B cell (primary cell): Measurements from ENCODE around the gene WDR1. TPM values are rescaled to one million over a fixed set of nuclear protein-coding genes. Genes with fewer than 3 reads are reported as not detected.

Experiments
- ATAC-seq: fragments of 200-7000 bp; cut with Tn5 transposase; one replicate; pipeline ENCODE4 v1.10.0; 2021; ENCODE audit warnings: low read depth, mild to moderate bottlenecking, moderate number of reproducible peaks, moderate library complexity
- CTCF ChIA-PET: fragments of 350-600 bp; sonication (Branson Sonifier 250); formaldehyde crosslinking; loops from one replicate; lab custom pipeline; 2021; ENCODE audit warnings: antibody characterized with exemption, inconsistent platforms; lab: Charles Lee
- POLR2A ChIA-PET: fragments of 350-600 bp; sonication (Branson Sonifier 250); formaldehyde crosslinking; loops from one replicate; lab custom pipeline; 2021; ENCODE audit warnings: antibody characterized with exemption; lab: Charles Lee
- DNase-seq: peaks from one replicate; pipeline ENCODE4 v3.0.0; 2013
- H2AFZ ChIP-seq: 2 replicates; pipeline ENCODE4 v1.6.1; 2012; ENCODE audit warnings: mild to moderate bottlenecking, low read depth, low read length; ENCODE audit not compliant: insufficient read depth, poor library complexity, severe bottlenecking
- H3K27ac ChIP-seq, 2 donors: 1 replicate in 1 of 2; 2 replicates in 1 of 2; pipeline ENCODE4 v1.5.1; 2012 to 2013; ENCODE audit warnings: low read length in 2 of 2, mild to moderate bottlenecking in 2 of 2, moderate library complexity in 1 of 2
- H3K27me3 ChIP-seq, 4 experiments: fragments of 200-600 bp in 1 of 4; sonication (generic) in 1 of 4; replicated peaks in 1 of 4; 1 replicate in 2 of 4; 2 replicates in 2 of 4; pipeline versions ENCODE4 v1.6.1 to v1.7.0; 2013 to 2016; ENCODE audit warnings: low read length in 3 of 4, mild to moderate bottlenecking in 2 of 4, mixed read lengths in 1 of 4, moderate library complexity in 1 of 4; ENCODE audit not compliant: insufficient read depth in 4 of 4, control insufficient read depth in 3 of 4; ENCODE audit errors: control extremely low read depth in 1 of 4
- H3K36me3 ChIP-seq, 2 experiments: replicated peaks in 1 of 2; 1 replicate in 1 of 2; 2 replicates in 1 of 2; pipeline versions ENCODE4 v1.6.1 to v1.7.1; 2013; ENCODE audit warnings: low read length in 1 of 2; ENCODE audit not compliant: insufficient read depth in 2 of 2, control insufficient read depth in 1 of 2; ENCODE audit errors: control extremely low read depth in 1 of 2, extremely low read depth in 1 of 2
- H3K4me1 ChIP-seq, 2 donors: fragments of 200-600 bp in 1 of 2; sonication (generic) in 1 of 2; 1 replicate in 1 of 2; 2 replicates in 1 of 2; pipeline versions ENCODE4 v1.5.1 to v1.6.1; 2013 to 2017; ENCODE audit warnings: low read length in 2 of 2; ENCODE audit not compliant: control insufficient read depth in 2 of 2, insufficient read depth in 2 of 2
- H3K4me2 ChIP-seq: replicated peaks from 2 replicates; pipeline ENCODE3; 2012; ENCODE audit warnings: mild to moderate bottlenecking, low read depth, low read length; ENCODE audit not compliant: poor library complexity, severe bottlenecking
- H3K4me3 ChIP-seq, 5 experiments: fragments of 200-600 bp in 1 of 5; sonication (generic) in 1 of 5; 1 replicate in 3 of 5; 2 replicates in 2 of 5; pipeline versions ENCODE4 v1.5.1 to v1.7.0; 2011 to 2016; ENCODE audit warnings: low read length in 4 of 5, mild to moderate bottlenecking in 4 of 5, low read depth in 2 of 5, control low read depth in 1 of 5, moderate library complexity in 1 of 5; ENCODE audit not compliant: insufficient read depth in 1 of 5; ENCODE audit errors: control extremely low read depth in 1 of 5, extremely low read depth in 1 of 5
- H3K79me2 ChIP-seq: fragments of 200-600 bp; sonication (generic); one replicate; pipeline ENCODE4 v1.6.0; 2016; ENCODE audit warnings: low read length; ENCODE audit not compliant: control insufficient read depth, insufficient read depth
- H3K9ac ChIP-seq: fragments of 200-600 bp; sonication (generic); 2 replicates; pipeline ENCODE4 v1.6.1; 2017; ENCODE audit warnings: mild to moderate bottlenecking, low read length, moderate library complexity
- H3K9me3 ChIP-seq, 3 donors: one replicate each; pipeline versions ENCODE4 v1.6.1 to v1.7.1; 2013; ENCODE audit warnings: low read length in 2 of 3; ENCODE audit not compliant: control insufficient read depth in 2 of 3, insufficient read depth in 1 of 3; ENCODE audit errors: control extremely low read depth in 1 of 3
- H4K20me1 ChIP-seq: 2 replicates; pipeline ENCODE4 v1.6.0; 2012; ENCODE audit warnings: mild to moderate bottlenecking, low read length; ENCODE audit not compliant: insufficient read depth, control insufficient read depth, poor library complexity, severe bottlenecking
- H3K27ac Mint-ChIP-seq: one replicate; pipeline ENCODE4 v1.8.0; 2021; ENCODE audit warnings: mixed read lengths
- H3K27me3 Mint-ChIP-seq: one replicate; pipeline ENCODE4 v1.8.0; 2021; ENCODE audit warnings: mixed read lengths
- H3K4me1 Mint-ChIP-seq: one replicate; pipeline ENCODE4 v1.8.0; 2021; ENCODE audit warnings: mixed read lengths
- H3K4me3 Mint-ChIP-seq: one replicate; pipeline ENCODE4 v1.8.0; 2021; ENCODE audit warnings: mixed read lengths
- H3K9me3 Mint-ChIP-seq: one replicate; pipeline ENCODE4 v1.8.0; 2022; ENCODE audit warnings: mixed read lengths; ENCODE audit not compliant: insufficient read depth
- CTCF ChIP-seq: fragments of 200-600 bp; IDR thresholded peaks from one replicate; pipeline ENCODE4 v1.8.0; 2022; ENCODE audit warnings: antibody characterized with exemption, mild to moderate bottlenecking
- EZH2 ChIP-seq: IDR thresholded peaks from 2 replicates; pipeline ENCODE4 v1.6.1; 2012; ENCODE audit warnings: borderline replicate concordance, low read depth, mild to moderate bottlenecking, moderate library complexity, low read length; ENCODE audit not compliant: insufficient read depth, poor library complexity, severe bottlenecking
- WGBS: methylation state at CpG from one replicate; pipeline ENCODE4 v1.1.5; 2013; ENCODE audit warnings: missing lambda C conversion rate; ENCODE audit not compliant: insufficient coverage; 5-methylcytosine and 5-hydroxymethylcytosine counted together
- intact Hi-C: fragments of 100-400 bp; cut with micrococcal nuclease; formaldehyde crosslinking; loops from one replicate; pipeline ENCODE4 v1.10.0; 2022
- polyA plus RNA-seq: library from polyadenylated mRNA; depleted of rRNA; stranded (reverse); fragments of >200 nt; gene quantifications from 2 replicates; pipeline ENCODE4 v1.2.3, GENCODE V29; 2012
- total RNA-seq, 2 donors: library from RNA; stranded (reverse); fragments of 120-200 nt in 1 of 2; gene quantifications; 1 replicate in 1 of 2; 2 replicates in 1 of 2; pipeline versions ENCODE4 v1.2.3 to v1.2.4, GENCODE V29; 2013 to 2022

Gene WDR1
- total and polyA plus RNA-seq, 2 donors (not counting 1 experiment from before 2014, with no cell fraction given), result 134 to 217 TPM

- WGBS, result 86% methylated on average over 9 of the region's 17 CpGs
- Histone ChIP-seq H3K4me2 (no peak overlapping the region), H3K4me3 (no peak overlapping the region), H3K9ac (no peak overlapping the region), H3K9me3 (no peaks in the 10 kb centered on the region), H3K36me3 (peaks cover 0 to 86% of the 10 kb centered on the region in 2 experiments), H2AFZ (no peak overlapping the region), H3K79me2 (peaks cover 100% of the 10 kb centered on the region), H3K4me1 (peaks cover 10 to 55% of the 10 kb centered on the region in 2 donors), H3K27me3 (no peaks in the 10 kb centered on the region), H3K27ac (no peak overlapping the region), H4K20me1 (peaks cover 100% of the 10 kb centered on the region)
- peak overlapping the region; percentile 32 for H3K27ac Mint-ChIP-seq
- TF ChIP-seq CTCF (no peak), EZH2 (no peak)
- ChIA-PET POLR2A (interaction anchor here (1.1 kb wide), 1 partner anchor 8 kb away, joined by 3 read pairs; the partner anchor contains the start of gene WDR1), CTCF (interaction anchor here (1.1 to 1.2 kb wide), 2 partner anchors 8 to 94 kb away, joined by 3 to 4 read pairs; partner anchors contain the start of gene WDR1)
- DNase-seq, result no peak
- H3K4me3 Mint-ChIP-seq, result no peak overlapping the region
- peaks cover 86% of the 10 kb centered on the region for H3K4me1 Mint-ChIP-seq
- no peak for ATAC-seq
- H3K9me3 Mint-ChIP-seq, result no peaks in the 10 kb centered on the region
- H3K27me3 Mint-ChIP-seq, result no peaks in the 10 kb centered on the region
- intact Hi-C loops, result no loop called here
Observed at GRCh38 chr4:10108818-10109783, 7.5 kb downstream of the WDR1 start.
